Uterus (tissue), 4 donors: Measurements from ENCODE around the gene DCAF5. TPM values are rescaled to one million over a fixed set of nuclear protein-coding genes. Genes with fewer than 3 reads are reported as not detected.

Experiments used
- DNase-seq, 2 donors: peaks; one replicate each; pipeline ENCODE4 v3.0.0-alpha.2; 2019 to 2020
- H3K27ac ChIP-seq, 2 donors: fragments of 200-600 bp; sonication (generic); 1 replicate in 1 of 2; 2 replicates in 1 of 2; pipeline ENCODE4 v1.5.1; 2016 to 2018
- H3K27me3 ChIP-seq, 2 donors: fragments of 200-600 bp; sonication (generic); one replicate each; pipeline ENCODE4 v1.5.1; 2018 to 2019; ENCODE audit warnings: control low read depth in 1 of 2
- H3K36me3 ChIP-seq, 2 donors: fragments of 200-600 bp; sonication (generic); one replicate each; pipeline ENCODE4 v1.5.1; 2019; ENCODE audit warnings: control low read depth in 1 of 2
- H3K4me1 ChIP-seq, 2 donors: fragments of 200-600 bp; sonication (generic); one replicate each; pipeline ENCODE4 v1.5.1; 2018 to 2019; ENCODE audit warnings: control low read depth in 1 of 2
- H3K4me3 ChIP-seq, 2 donors: fragments of 200-600 bp; sonication (generic); 1 replicate in 1 of 2; 2 replicates in 1 of 2; pipeline ENCODE4 v1.5.1; 2018 to 2019; ENCODE audit warnings: mild to moderate bottlenecking in 1 of 2
- H3K9me3 ChIP-seq, 2 donors: fragments of 200-600 bp; sonication (generic); one replicate each; pipeline ENCODE4 v1.5.1; 2019; ENCODE audit warnings: control low read depth in 1 of 2
- POLR2A ChIP-seq, 2 donors: fragments of 450-650 bp; IDR thresholded peaks; one replicate each; pipeline ENCODE4 v1.6.1; 2016; ENCODE audit warnings: antibody characterized with exemption in 2 of 2, mild to moderate bottlenecking in 1 of 2, moderate library complexity in 1 of 2
- intact Hi-C: fragments of 100-400 bp; cut with DNase I; formaldehyde crosslinking; loops from one replicate; pipeline ENCODE4 v1.15.1; 2023; ENCODE audit warnings: low total_unique reads
- total RNA-seq, 4 donors: library from RNA; depleted of rRNA in 3 of 4; stranded (reverse); fragments of >200 nt in 3 of 4; gene quantifications; one replicate each; pipeline versions ENCODE4 v1.1.0 to v1.2.4, GENCODE V29; 2014 to 2023
- TF ChIP-seq, protein P1 (sequence below), 4 experiments: fragments of 200-600 bp in 2 of 4; fragments of 450-650 bp in 2 of 4; sonication (generic) in 2 of 4; IDR thresholded peaks; one replicate each; pipeline ENCODE4 v1.5.1; 2016 to 2019; ENCODE audit warnings: antibody characterized with exemption in 4 of 4, mild to moderate bottlenecking in 2 of 4, moderate library complexity in 1 of 4
- donor health status: DM: yes; HTN: yes; CAD: no.

DCAF5 gene
- total RNA-seq, 4 donors from 2014 or later: 32.2 to 68.5 (median 60.0) TPM

DNA sequence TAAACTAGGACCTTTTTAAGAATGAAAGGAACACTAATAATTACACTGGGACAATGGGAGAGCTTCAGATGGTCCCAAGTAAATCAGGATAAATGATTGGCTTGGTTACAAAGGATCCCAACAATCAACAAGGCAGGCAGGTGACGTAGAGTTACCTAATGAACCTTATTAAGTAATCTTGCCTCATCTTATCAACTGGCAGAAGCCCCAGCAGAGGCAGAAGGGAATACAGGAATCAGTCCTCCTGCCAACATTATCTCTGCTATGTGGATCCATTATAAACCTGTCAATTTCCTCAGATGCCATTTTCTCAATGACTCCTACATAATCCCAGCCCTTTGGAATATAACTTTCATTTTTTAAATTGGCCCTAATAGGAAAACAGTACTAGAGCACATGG lies 11.4 kb downstream of the DCAF5 start:
- Histone ChIP-seq H3K9me3 (no peaks in the 10 kb centered on the region), H3K27me3 (no peaks in the 10 kb centered on the region), H3K36me3 (no peaks in the 10 kb centered on the region), H3K4me3 (no peak overlapping the region), H3K27ac (no peak overlapping the region), H3K4me1 (peaks cover 7 to 13% of the 10 kb centered on the region in 2 donors)
- DNase-seq: no peak
- intact Hi-C loops: no loop called here
- TF ChIP-seq, protein P1, sequence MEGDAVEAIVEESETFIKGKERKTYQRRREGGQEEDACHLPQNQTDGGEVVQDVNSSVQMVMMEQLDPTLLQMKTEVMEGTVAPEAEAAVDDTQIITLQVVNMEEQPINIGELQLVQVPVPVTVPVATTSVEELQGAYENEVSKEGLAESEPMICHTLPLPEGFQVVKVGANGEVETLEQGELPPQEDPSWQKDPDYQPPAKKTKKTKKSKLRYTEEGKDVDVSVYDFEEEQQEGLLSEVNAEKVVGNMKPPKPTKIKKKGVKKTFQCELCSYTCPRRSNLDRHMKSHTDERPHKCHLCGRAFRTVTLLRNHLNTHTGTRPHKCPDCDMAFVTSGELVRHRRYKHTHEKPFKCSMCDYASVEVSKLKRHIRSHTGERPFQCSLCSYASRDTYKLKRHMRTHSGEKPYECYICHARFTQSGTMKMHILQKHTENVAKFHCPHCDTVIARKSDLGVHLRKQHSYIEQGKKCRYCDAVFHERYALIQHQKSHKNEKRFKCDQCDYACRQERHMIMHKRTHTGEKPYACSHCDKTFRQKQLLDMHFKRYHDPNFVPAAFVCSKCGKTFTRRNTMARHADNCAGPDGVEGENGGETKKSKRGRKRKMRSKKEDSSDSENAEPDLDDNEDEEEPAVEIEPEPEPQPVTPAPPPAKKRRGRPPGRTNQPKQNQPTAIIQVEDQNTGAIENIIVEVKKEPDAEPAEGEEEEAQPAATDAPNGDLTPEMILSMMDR (IDR thresholded peaks at IDR 0.05): no peak
- TF ChIP-seq POLR2A (IDR thresholded peaks at IDR 0.05): no peak

GRCh38 chr14:69139743-69140142 lies 13.2 kb downstream of the DCAF5 start:
- no peak overlapping the region for H3K4me3 ChIP-seq
- H3K9me3 ChIP-seq: no peaks in the 10 kb centered on the region
- H3K27me3 ChIP-seq: no peaks in the 10 kb centered on the region
- no peaks in the 10 kb centered on the region for H3K36me3 ChIP-seq
- peaks cover 7 to 13% of the 10 kb centered on the region in 2 donors for H3K4me1 ChIP-seq
- DNase-seq: no peak
- intact Hi-C loops: no loop called here
- TF ChIP-seq, protein P1 (IDR thresholded peaks at IDR 0.05): no peak
- TF ChIP-seq POLR2A (IDR thresholded peaks at IDR 0.05): no peak
- no peak overlapping the region for H3K27ac ChIP-seq

DNA sequence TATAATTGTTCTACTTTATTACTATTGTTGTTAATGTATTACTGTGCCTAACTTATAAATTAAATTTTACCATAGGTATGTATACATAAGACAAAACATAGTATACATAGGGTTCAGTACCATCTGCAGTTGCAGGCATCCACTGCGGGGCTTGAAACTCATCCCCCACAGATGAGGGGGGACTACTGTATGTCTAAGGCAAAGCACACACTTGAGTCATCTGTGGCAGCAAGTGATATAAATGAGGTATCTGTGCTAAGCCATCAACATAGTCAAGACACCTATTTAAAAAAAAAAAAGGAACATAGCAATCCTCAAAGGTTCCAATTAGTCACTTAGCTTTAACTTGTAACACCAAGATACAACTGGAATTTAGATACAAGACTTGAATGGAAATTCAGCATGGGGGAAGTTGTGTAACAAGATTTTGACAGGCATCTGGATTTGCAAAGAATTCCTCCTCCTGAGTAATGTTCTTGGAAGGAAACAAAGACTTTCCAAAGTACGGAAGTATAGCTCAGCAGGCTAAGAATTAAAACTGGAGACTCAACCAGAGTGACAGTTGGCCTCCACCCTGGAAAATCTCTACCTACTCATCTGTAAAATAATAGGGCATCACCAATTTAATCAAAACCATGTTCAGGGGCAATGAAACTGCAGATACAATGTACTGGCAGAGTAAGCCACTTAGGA lies 14.9 kb downstream of the DCAF5 start:
- no peaks in the 10 kb centered on the region for H3K9me3 ChIP-seq
- no peak for DNase-seq
- intact Hi-C loops: no loop called here
- no peak for TF ChIP-seq POLR2A (IDR thresholded peaks at IDR 0.05)
- TF ChIP-seq, protein P1 (IDR thresholded peaks at IDR 0.05): no peak
- no peaks in the 10 kb centered on the region for H3K27me3 ChIP-seq
- peak overlapping the region; percentile 16 to 40 for H3K27ac ChIP-seq
- peaks cover 7 to 13% of the 10 kb centered on the region in 2 donors for H3K4me1 ChIP-seq
- H3K36me3 ChIP-seq: no peaks in the 10 kb centered on the region
- H3K4me3 ChIP-seq: no peak overlapping the region

- no peak for TF ChIP-seq POLR2A (IDR thresholded peaks at IDR 0.05)
- TF ChIP-seq, protein P1 (IDR thresholded peaks at IDR 0.05): no peak
- H3K27me3 ChIP-seq: no peaks in the 10 kb centered on the region
- intact Hi-C loops: no loop called here
- H3K36me3 ChIP-seq: no peaks in the 10 kb centered on the region
- H3K4me1 ChIP-seq: peaks cover 7 to 10% of the 10 kb centered on the region in 2 donors
- H3K9me3 ChIP-seq: no peaks in the 10 kb centered on the region
- peak overlapping the region in 1 of 2 donors; percentile 40 for H3K27ac ChIP-seq
- DNase-seq: no peak
- H3K4me3 ChIP-seq: no peak overlapping the region
Measured at GRCh38 chr14:69137416-69137815, 15.5 kb downstream of the DCAF5 start.

- no peak overlapping the region for H3K27ac ChIP-seq
- intact Hi-C loops: no loop called here
- TF ChIP-seq, protein P1 (IDR thresholded peaks at IDR 0.05): no peak
- TF ChIP-seq POLR2A (IDR thresholded peaks at IDR 0.05): no peak
- H3K36me3 ChIP-seq: no peaks in the 10 kb centered on the region
- peaks cover 7 to 10% of the 10 kb centered on the region in 2 donors for H3K4me1 ChIP-seq
- no peak for DNase-seq
- no peak overlapping the region for H3K4me3 ChIP-seq
- H3K9me3 ChIP-seq: no peaks in the 10 kb centered on the region
- H3K27me3 ChIP-seq: no peaks in the 10 kb centered on the region
Measured at GRCh38 chr14:69135133-69135532, 17.8 kb downstream of the DCAF5 start.
